CD4-positive, alpha-beta T cell treated with Interleukin-4 for 1 hour (primary cell): ENCODE measurements around the gene TMPRSS15.

ENCODE experiments used
- DNase-seq, 2 donors: peaks; one replicate each; pipeline ENCODE4 v3.0.0-alpha.2; 2020 to 2022

TMPRSS15 gene

GRCh38 chr21:18340387-18340942, 63.1 kb downstream of the TMPRSS15 start:
- DNase-seq = no peak

- DNase-seq = no peak
Measured at GRCh38 chr21:18335651-18336236, 67.8 kb downstream of the TMPRSS15 start.

GRCh38 chr21:18334066-18334465, 69.5 kb downstream of the TMPRSS15 start:
- no peak for DNase-seq

- DNase-seq = no peak
Measured at GRCh38 chr21:18318156-18318555, 85.4 kb downstream of the TMPRSS15 start.

- no peak for DNase-seq
Measured at GRCh38 chr21:18298228-18298627, 105.4 kb downstream of the TMPRSS15 start.

GRCh38 chr21:18294100-18294499, 109.5 kb downstream of the TMPRSS15 start:
- DNase-seq = no peak

GRCh38 chr21:18289876-18290275, 113.7 kb downstream of the TMPRSS15 start:
- DNase-seq = no peak

GRCh38 chr21:18285379-18285778, 118.2 kb downstream of the TMPRSS15 start:
- no peak for DNase-seq

GRCh38 chr21:18275781-18276180, 127.8 kb downstream of the TMPRSS15 start:
- no peak for DNase-seq

- DNase-seq = no peak
Measured at GRCh38 chr21:18274370-18274769, 129.2 kb downstream of the TMPRSS15 start.

GRCh38 chr21:18273400-18273799, 130.2 kb downstream of the TMPRSS15 start:
- no peak for DNase-seq

GRCh38 chr21:18269856-18270255, 133.7 kb downstream of the TMPRSS15 start:
- no peak for DNase-seq

- no peak for DNase-seq
Measured at GRCh38 chr21:18268906-18269305, 134.7 kb downstream of the TMPRSS15 start.

- DNase-seq = no peak
Measured at GRCh38 chr21:18267496-18267895, 136.1 kb downstream of the TMPRSS15 start.

GRCh38 chr21:18265944-18266343, 137.6 kb downstream of the TMPRSS15 start:
- no peak for DNase-seq

GRCh38 chr21:18253799-18254198, 149.8 kb downstream of the TMPRSS15 start:
- DNase-seq = no peak

GRCh38 chr21:18253221-18253620, 150.4 kb downstream of the TMPRSS15 start:
- no peak for DNase-seq

- DNase-seq = no peak
Measured at GRCh38 chr21:18252680-18253079, 150.9 kb downstream of the TMPRSS15 start.

GRCh38 chr21:18252256-18252655, 151.3 kb downstream of the TMPRSS15 start:
- no peak for DNase-seq

- DNase-seq = no peak
Measured at GRCh38 chr21:18251065-18251464, 152.5 kb downstream of the TMPRSS15 start.

GRCh38 chr21:18249672-18250071, 153.9 kb downstream of the TMPRSS15 start:
- no peak for DNase-seq

GRCh38 chr21:18248171-18248570, 155.4 kb downstream of the TMPRSS15 start:
- DNase-seq = no peak

GRCh38 chr21:18245464-18245967, 158.1 kb downstream of the TMPRSS15 start:
- no peak for DNase-seq

- no peak for DNase-seq
Measured at GRCh38 chr21:18244671-18245463, 158.7 kb downstream of the TMPRSS15 start, which contains the start of gene CHODL. Gene CHODL (plus strand): TSS chr21:18244833. CDS start chr21:18245224, 391 bp downstream.
